ENCODE results near the gene HMGN2. TPM values are rescaled to one million over a fixed set of nuclear protein-coding genes. Genes with fewer than 3 reads are reported as not detected.

The HMGN2 gene
- total and polyA plus RNA-seq, 2 of the 13 experiments (the other 11 are each of a cell fraction or from before 2014, with no cell fraction given), result 63.4 to 343 TPM

DNA sequence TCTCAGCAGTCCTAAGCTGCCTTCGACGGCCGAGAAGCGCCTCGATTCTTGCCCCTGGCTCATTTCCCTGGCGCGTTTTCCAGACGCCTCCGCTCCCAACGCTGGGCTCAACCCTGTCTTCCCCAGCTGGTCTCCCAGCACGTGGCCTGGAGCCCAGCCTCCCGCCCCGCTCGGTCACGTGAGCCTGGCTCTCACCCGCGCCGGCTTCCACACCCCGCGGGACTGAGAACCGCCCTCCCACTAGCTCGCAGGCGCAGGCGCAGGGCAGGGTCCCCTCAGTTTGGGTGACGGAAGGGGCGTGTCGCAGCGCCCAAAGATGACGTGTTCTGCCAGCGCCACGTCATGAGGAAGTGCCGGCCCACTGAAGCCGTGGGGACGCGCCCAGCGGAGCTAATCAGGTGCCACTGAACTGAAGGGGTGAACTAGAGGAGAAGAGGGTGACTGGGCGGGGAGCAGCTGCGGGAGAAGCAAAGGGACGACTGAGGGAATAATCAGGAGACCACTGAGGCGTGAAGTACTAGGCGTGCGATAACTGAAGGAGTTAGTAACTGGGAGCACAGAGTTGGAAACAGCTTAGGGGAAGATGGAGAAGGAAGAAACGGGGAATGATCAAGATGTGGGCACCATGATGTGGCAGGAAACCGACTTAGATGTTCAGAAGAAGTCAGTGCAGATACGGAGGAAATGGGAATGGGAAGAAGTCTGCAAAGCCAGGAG lies 40.1 kb upstream of the HMGN2 start, which contains the start of gene DHDDS (continued):
- TF ChIP-seq PAX8 (CRISPR knock-in tag; IDR thresholded peaks at IDR 0.05; ENCODE audit: borderline replicate concordance), result peak; percentile 82; the same call in 1 of the 2 replicates
- peak; percentile 72; the same call in 1 of the 2 replicates for TF ChIP-seq NR1H2 (CRISPR knock-in tag; IDR thresholded peaks at IDR 0.05; ENCODE audit: borderline replicate concordance, low read depth)
- no peak for TF ChIP-seq FLYWCH1 (CRISPR knock-in tag; IDR thresholded peaks at IDR 0.05)
- TF ChIP-seq, protein P1, sequence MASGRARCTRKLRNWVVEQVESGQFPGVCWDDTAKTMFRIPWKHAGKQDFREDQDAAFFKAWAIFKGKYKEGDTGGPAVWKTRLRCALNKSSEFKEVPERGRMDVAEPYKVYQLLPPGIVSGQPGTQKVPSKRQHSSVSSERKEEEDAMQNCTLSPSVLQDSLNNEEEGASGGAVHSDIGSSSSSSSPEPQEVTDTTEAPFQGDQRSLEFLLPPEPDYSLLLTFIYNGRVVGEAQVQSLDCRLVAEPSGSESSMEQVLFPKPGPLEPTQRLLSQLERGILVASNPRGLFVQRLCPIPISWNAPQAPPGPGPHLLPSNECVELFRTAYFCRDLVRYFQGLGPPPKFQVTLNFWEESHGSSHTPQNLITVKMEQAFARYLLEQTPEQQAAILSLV (CRISPR knock-in tag; IDR thresholded peaks at IDR 0.05; ENCODE audit: borderline replicate concordance), result peak; percentile 97
- peak; percentile 99 for TF ChIP-seq CREB1 (IDR thresholded peaks at IDR 0.05)
- peak; percentile 100 for TF ChIP-seq CREB1 (CRISPR knock-in tag; IDR thresholded peaks at IDR 0.05)
- no peak for TF ChIP-seq ZNF24 (IDR thresholded peaks at IDR 0.05)
- no peak; the same call in 1 of the 2 replicates for TF ChIP-seq JUND (CRISPR knock-in tag; IDR thresholded peaks at IDR 0.05)
- peak; percentile 94 for TF ChIP-seq TGIF2 (CRISPR knock-in tag; IDR thresholded peaks at IDR 0.05)
- TF ChIP-seq, protein P2, sequence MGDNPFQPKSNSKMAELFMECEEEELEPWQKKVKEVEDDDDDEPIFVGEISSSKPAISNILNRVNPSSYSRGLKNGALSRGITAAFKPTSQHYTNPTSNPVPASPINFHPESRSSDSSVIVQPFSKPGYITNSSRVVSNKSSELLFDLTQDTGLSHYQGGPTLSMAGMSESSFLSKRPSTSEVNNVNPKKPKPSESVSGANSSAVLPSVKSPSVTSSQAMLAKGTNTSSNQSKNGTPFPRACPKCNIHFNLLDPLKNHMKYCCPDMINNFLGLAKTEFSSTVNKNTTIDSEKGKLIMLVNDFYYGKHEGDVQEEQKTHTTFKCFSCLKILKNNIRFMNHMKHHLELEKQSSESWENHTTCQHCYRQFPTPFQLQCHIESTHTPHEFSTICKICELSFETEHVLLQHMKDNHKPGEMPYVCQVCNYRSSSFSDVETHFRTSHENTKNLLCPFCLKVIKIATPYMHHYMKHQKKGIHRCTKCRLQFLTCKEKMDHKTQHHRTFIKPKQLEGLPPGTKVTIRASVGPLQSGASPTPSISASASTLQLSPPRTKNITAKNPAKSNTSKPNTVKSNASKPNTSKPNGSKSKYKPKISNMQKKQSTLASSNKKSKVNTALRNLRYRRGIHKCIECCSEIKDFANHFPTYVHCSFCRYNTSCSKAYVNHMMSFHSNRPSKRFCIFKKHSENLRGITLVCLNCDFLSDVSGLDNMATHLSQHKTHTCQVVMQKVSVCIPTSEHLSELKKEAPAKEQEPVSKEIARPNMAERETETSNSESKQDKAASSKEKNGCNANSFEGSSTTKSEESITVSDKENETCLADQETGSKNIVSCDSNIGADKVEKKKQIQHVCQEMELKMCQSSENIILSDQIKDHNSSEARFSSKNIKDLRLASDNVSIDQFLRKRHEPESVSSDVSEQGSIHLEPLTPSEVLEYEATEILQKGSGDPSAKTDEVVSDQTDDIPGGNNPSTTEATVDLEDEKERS (CRISPR knock-in tag; IDR thresholded peaks at IDR 0.05), result peak; percentile 90
- no peak for TF ChIP-seq ZNF20 (CRISPR knock-in tag; IDR thresholded peaks at IDR 0.05)
- TF ChIP-seq KDM4B (CRISPR knock-in tag; IDR thresholded peaks at IDR 0.05), result peak; percentile 90; the same call in 1 of the 2 replicates
- TF ChIP-seq MEIS1 (CRISPR knock-in tag; IDR thresholded peaks at IDR 0.05; ENCODE audit: borderline replicate concordance), result no peak
- TF ChIP-seq, protein P3, sequence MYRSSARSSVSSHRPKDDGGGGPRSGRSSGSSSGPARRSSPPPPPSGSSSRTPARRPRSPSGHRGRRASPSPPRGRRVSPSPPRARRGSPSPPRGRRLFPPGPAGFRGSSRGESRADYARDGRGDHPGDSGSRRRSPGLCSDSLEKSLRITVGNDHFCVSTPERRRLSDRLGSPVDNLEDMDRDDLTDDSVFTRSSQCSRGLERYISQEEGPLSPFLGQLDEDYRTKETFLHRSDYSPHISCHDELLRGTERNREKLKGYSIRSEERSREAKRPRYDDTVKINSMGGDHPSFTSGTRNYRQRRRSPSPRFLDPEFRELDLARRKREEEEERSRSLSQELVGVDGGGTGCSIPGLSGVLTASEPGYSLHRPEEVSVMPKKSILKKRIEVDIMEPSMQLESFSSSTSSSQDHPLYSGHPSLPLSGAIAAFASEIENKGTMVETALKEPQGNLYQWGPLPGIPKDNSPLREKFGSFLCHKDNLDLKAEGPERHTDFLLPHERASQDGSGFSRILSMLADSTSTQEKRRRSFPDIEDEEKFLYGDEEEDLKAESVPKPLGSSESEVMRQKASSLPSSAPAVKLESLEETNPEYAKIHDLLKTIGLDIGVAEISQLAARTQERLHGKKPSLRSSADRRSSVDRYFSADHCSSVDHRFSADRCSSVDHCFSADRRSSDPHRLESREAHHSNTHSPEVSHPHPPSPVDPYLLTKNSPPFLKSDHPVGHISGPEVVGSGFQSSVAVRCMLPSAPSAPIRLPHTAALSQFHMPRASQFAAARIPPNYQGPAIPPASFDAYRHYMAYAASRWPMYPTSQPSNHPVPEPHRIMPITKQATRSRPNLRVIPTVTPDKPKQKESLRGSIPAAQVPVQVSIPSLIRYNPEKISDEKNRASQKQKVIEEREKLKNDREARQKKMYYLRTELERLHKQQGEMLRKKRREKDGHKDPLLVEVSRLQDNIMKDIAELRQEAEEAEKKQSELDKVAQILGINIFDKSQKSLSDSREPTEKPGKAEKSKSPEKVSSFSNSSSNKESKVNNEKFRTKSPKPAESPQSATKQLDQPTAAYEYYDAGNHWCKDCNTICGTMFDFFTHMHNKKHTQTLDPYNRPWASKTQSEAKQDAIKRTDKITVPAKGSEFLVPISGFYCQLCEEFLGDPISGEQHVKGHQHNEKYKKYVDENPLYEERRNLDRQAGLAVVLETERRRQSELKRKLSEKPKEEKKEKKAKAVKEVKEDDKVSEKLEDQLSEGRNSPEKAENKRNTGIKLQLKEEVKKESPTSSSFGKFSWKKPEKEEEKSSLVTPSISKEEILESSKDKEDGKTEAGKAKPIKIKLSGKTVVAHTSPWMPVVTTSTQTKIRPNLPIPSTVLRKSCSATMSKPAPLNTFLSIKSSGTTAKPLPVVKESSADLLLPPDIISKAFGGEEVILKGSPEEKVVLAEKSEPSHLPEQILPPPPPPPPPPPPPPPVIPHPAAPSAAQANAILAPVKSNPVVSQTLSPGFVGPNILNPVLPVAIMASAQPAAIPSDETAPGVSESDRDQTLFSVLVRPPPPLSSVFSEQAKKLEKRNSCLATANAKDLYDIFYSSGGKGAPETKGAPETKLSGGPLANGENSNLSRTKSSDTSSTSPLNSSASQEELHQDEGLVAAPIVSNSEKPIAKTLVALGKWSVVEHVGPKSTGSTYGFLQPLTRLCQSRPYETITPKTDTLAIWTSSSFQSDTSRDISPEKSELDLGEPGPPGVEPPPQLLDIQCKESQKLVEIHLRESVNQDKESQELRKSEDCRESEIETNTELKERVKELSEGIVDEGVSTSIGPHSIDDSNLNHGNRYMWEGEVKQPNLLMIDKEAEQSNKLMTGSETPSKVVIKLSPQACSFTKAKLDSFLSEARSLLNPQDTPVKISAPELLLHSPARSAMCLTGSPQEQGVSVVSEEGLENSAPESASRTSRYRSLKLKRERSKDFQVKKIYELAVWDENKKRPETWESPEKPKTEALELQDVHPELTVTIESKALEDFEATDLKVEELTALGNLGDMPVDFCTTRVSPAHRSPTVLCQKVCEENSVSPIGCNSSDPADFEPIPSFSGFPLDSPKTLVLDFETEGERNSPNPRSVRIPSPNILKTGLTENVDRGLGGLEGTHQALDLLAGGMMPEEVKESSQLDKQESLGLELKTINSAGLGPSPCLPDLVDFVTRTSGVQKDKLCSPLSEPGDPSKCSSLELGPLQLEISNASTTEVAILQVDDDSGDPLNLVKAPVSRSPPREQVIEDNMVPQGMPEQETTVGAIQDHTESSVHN (CRISPR knock-in tag; IDR thresholded peaks at IDR 0.05), result no peak; the same call in 1 of the 2 replicates
- TF ChIP-seq, protein P4, sequence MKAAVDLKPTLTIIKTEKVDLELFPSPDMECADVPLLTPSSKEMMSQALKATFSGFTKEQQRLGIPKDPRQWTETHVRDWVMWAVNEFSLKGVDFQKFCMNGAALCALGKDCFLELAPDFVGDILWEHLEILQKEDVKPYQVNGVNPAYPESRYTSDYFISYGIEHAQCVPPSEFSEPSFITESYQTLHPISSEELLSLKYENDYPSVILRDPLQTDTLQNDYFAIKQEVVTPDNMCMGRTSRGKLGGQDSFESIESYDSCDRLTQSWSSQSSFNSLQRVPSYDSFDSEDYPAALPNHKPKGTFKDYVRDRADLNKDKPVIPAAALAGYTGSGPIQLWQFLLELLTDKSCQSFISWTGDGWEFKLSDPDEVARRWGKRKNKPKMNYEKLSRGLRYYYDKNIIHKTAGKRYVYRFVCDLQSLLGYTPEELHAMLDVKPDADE (CRISPR knock-in tag; IDR thresholded peaks at IDR 0.05), result no peak

Measured in HepG2 (cell line).